Endothelial cell (in vitro differentiated cells): ENCODE data around the gene MICU1. TPM values are rescaled to one million over a fixed set of nuclear protein-coding genes. Genes with fewer than 3 reads are reported as not detected.
"Not testable (repeated sequence)": the region's sequence is repeated elsewhere in the genome, so short reads cannot be mapped to it uniquely, and the experiment has no call there.

Source experiments
- DNase-seq: peaks from one replicate; pipeline ENCODE4 v3.0.0; 2021; ENCODE audit warnings: low spot score
- H3K27ac Mint-ChIP-seq: one replicate; pipeline ENCODE4 v1.8.0; 2021; ENCODE audit warnings: mixed read lengths, inconsistent platforms; ENCODE audit not compliant: unreplicated experiment
- H3K27me3 Mint-ChIP-seq: one replicate; pipeline ENCODE4 v1.8.0; 2021; ENCODE audit warnings: mild to moderate bottlenecking, moderate library complexity, mixed read lengths, inconsistent platforms; ENCODE audit not compliant: unreplicated experiment
- H3K36me3 Mint-ChIP-seq: one replicate; pipeline ENCODE4 v1.8.0; 2021; ENCODE audit warnings: mild to moderate bottlenecking, low read depth, mixed read lengths, inconsistent platforms; ENCODE audit not compliant: unreplicated experiment
- H3K4me1 Mint-ChIP-seq: one replicate; pipeline ENCODE4 v1.8.0; 2021; ENCODE audit warnings: mild to moderate bottlenecking, mixed read lengths, inconsistent platforms; ENCODE audit not compliant: unreplicated experiment
- H3K4me3 Mint-ChIP-seq: one replicate; pipeline ENCODE4 v1.8.0; 2021; ENCODE audit warnings: mild to moderate bottlenecking, mixed read lengths, inconsistent platforms; ENCODE audit not compliant: unreplicated experiment
- H3K9me3 Mint-ChIP-seq: one replicate; pipeline ENCODE4 v1.8.0; 2021; ENCODE audit warnings: mixed read lengths, inconsistent platforms; ENCODE audit not compliant: unreplicated experiment
- total RNA-seq: library from RNA; stranded (reverse); fragmentation: NEBNext Ultra II Directional; extraction: Animal tissue kit (Norgen Biotek cat#: 25700); gene quantifications from one replicate; pipeline ENCODE4 v1.2.1, GENCODE V29; 2021; ENCODE audit not compliant: unreplicated experiment
- TF ChIP-seq, protein P1 (sequence below): fragments of 200-600 bp; sonication (generic); IDR thresholded peaks from one replicate; pipeline ENCODE4 v1.5.0; 2021; ENCODE audit warnings: antibody characterized with exemption; ENCODE audit not compliant: unreplicated experiment

The MICU1 gene
- total RNA-seq, 1 donor from 2014 or later: 39.9 TPM

DNA sequence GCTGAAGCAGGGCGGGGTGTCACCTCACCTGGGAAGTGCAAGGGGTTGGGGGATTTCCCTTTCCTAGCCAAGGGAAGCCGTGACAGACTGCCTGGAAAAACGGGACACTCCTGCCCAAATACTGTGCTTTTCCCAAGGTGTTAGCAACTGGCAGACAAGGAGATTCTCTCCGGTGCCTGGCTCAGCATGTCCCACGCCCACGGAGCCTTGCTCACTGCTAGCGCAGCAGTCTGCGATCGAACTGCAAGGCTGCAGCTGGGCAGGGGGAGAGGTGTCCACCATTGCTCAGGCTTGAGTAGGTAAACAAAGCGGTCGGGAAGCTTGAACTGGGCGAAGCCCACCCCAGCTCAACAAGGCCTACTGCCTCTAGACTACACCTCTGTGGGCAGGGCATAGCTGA, 190.3 kb downstream of the MICU1 start:
- Mint-ChIP-seq H3K36me3 (no peaks in the 10 kb centered on the region), H3K27me3 (peaks cover 2% of the 10 kb centered on the region), H3K4me3 (no peak overlapping the region), H3K4me1 (no peaks in the 10 kb centered on the region), H3K27ac (no peak overlapping the region), H3K9me3 (no peaks in the 10 kb centered on the region)
- TF ChIP-seq, protein P1, sequence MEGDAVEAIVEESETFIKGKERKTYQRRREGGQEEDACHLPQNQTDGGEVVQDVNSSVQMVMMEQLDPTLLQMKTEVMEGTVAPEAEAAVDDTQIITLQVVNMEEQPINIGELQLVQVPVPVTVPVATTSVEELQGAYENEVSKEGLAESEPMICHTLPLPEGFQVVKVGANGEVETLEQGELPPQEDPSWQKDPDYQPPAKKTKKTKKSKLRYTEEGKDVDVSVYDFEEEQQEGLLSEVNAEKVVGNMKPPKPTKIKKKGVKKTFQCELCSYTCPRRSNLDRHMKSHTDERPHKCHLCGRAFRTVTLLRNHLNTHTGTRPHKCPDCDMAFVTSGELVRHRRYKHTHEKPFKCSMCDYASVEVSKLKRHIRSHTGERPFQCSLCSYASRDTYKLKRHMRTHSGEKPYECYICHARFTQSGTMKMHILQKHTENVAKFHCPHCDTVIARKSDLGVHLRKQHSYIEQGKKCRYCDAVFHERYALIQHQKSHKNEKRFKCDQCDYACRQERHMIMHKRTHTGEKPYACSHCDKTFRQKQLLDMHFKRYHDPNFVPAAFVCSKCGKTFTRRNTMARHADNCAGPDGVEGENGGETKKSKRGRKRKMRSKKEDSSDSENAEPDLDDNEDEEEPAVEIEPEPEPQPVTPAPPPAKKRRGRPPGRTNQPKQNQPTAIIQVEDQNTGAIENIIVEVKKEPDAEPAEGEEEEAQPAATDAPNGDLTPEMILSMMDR: no peak
- DNase-seq: no peak

DNA sequence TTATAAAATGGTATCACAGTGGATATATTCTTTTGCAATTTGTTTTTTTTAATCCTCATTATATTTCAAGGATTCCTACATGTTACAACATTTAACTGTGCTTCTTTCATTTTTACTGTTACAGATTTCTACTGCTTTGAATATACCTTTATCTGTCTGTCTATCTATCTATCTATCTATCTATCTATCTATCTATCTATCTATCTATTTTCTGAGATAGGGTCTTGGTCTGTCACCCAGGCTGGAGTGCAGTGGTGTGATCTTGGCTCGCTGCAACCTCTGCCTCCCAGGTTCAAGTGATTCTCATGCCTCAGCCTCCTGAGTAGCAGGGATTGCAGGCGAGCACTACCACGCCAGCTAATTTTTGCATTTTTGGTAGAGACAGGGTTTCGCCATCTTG, 194.9 kb downstream of the MICU1 start:
- H3K27ac Mint-ChIP-seq, H3K4me3 Mint-ChIP-seq, DNase-seq, H3K9me3 Mint-ChIP-seq, H3K27me3 Mint-ChIP-seq, H3K4me1 Mint-ChIP-seq, H3K36me3 Mint-ChIP-seq: not testable (repeated sequence)

DNA sequence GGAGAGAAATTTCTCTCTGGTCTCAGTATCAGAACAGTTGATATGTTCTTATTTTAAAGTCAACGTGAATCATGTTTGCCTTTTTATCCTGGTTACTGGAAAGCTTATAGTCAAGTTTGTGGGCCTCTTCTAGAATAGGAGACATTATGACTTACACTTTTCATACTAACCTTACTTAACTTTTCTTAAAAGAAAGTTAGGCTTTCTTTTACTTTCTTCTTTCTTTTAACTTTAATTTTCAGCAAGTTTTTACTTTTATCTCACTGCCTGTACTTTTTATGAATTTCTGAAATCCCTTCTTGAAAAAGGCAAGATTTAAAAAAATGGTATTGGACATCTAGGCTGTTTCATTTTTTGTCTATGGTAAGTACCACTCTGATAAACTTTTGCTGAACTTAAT, 195.9 kb downstream of the MICU1 start:
- Mint-ChIP-seq H3K27ac (no peak overlapping the region), H3K4me1 (peaks cover 5% of the 10 kb centered on the region), H3K36me3 (no peaks in the 10 kb centered on the region), H3K27me3 (peaks cover 2% of the 10 kb centered on the region), H3K4me3 (no peak overlapping the region), H3K9me3 (no peaks in the 10 kb centered on the region)
- DNase-seq: no peak
- TF ChIP-seq, protein P1: no peak

DNA sequence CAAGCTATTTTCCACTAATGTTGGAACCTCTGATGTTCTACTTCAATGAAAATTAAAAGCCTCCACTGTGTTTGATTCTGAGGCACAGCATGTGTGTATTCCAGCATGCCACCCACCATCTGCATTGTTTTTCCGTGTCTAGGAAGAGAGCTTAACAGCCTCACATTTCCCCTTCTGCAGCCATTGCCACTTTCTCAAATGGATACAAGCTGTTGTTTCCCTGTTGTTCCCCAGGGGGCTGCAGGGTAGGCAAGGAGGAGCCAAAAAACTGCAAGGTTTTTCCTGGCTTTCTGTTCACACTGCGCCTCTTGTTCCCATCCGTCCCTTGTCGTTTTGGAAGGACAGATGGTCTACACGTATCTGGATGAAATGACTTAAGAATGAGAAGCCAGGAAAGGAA, 198.9 kb downstream of the MICU1 start:
- TF ChIP-seq, protein P1: no peak
- H3K36me3 Mint-ChIP-seq: peaks cover 16% of the 10 kb centered on the region
- DNase-seq: peak; percentile 32
- no peaks in the 10 kb centered on the region for H3K27me3 Mint-ChIP-seq
- H3K4me1 Mint-ChIP-seq: peaks cover 9% of the 10 kb centered on the region
- no peaks in the 10 kb centered on the region for H3K9me3 Mint-ChIP-seq
- H3K27ac Mint-ChIP-seq: peak overlapping the region; percentile 34
- H3K4me3 Mint-ChIP-seq: peak overlapping the region; percentile 18

DNA sequence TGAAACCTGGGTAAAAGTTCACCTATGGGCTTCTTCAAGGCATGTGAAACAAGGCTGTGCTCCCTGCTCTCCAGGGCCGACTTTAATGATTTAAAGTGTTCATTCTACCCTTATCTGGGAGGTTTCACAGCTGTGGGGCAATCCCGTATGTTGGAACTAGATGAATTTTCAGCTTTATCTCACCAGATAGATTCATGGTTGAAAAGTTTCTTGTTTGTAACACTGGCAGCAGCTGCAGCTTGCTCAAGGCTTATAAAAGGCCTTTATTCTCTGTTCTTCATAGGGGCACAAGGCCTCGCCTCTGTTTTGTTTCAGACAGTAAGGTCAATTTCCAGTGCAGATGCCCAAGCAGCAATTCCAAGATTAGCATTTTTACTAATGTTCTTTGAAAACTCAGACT, 200.7 kb downstream of the MICU1 start:
- TF ChIP-seq, protein P1: no peak
- Mint-ChIP-seq H3K27ac (no peak overlapping the region), H3K9me3 (no peaks in the 10 kb centered on the region), H3K4me3 (no peak overlapping the region), H3K4me1 (peaks cover 9% of the 10 kb centered on the region), H3K27me3 (no peaks in the 10 kb centered on the region), H3K36me3 (peaks cover 26% of the 10 kb centered on the region)
- no peak for DNase-seq

DNA sequence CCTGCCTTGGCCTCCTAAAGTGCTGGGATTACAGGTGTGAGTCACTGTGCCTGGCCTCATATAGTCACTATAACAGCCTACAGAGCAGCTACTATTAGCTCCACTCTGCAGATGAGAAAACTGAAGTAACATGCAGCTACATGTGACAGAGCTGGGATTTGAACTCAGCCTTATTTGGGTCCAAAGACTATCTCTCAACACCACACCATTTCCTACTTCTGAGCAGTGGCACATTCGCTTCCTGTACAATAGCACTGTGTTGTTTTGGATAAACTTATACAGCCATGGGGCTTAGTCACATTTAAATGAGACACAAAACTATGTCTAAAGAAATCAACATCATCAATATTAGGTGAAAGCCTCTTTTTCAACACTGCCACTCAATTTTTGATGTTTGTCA, 201.3 kb downstream of the MICU1 start:
- DNase-seq: no peak
- H3K27ac Mint-ChIP-seq: no peak overlapping the region
- peaks cover 9% of the 10 kb centered on the region for H3K4me1 Mint-ChIP-seq
- H3K36me3 Mint-ChIP-seq: peaks cover 31% of the 10 kb centered on the region
- H3K27me3 Mint-ChIP-seq: no peaks in the 10 kb centered on the region
- no peaks in the 10 kb centered on the region for H3K9me3 Mint-ChIP-seq
- H3K4me3 Mint-ChIP-seq: no peak overlapping the region
- TF ChIP-seq, protein P1: no peak
